Thyroid gland (tissue), 4 donors: Measurements from ENCODE around the gene SLC2A4.

Experiments
- POLR2A ChIP-seq, 2 donors: fragments of 450-650 bp; IDR thresholded peaks; one replicate each; pipeline ENCODE4 v1.6.1; 2017; ENCODE audit warnings: antibody characterized with exemption in 2 of 2, mild to moderate bottlenecking in 2 of 2, moderate library complexity in 1 of 2
- TF ChIP-seq, protein P1 (sequence below), 6 experiments: fragments of 200-600 bp in 3 of 6; fragments of 450-650 bp in 3 of 6; sonication (generic) in 3 of 6; IDR thresholded peaks; one replicate each; pipeline ENCODE4 v1.5.1; 2016 to 2019; ENCODE audit warnings: antibody characterized with exemption in 6 of 6, mild to moderate bottlenecking in 2 of 6, inconsistent platforms in 1 of 6, moderate library complexity in 1 of 6

DNA sequence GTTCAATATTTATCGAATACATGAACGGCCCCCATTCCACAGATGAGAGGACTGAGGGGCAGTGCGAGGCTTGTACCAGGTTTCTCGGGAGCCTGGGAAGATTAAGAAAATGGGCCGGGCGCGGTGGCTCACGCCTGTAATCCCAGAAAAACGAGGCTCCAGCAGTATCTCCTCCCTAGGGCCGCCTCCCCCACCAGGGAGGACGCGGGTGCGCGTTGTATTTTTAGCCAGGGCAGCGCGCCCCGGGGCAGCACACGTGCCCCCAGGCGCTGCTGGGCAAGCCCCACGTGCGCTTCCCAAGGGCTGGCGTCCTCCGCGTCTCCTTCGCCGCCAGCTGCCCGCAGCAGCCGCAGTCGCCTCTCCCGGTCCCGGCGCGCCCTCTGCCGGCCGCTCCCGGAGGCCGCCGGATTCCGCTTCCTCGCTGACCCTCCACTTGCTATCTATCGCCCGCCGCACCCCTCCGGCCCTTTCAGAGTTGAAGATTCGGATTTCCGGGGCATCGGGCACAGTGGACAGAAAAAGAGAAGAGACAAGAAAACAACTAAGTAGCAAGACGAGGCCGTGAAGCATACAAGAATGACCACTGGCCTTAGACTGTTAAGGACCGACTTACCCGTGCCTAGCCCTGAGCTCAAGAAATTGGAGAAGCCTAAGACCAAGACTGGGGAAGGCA lies 14.8 kb downstream of the SLC2A4 start:
- TF ChIP-seq, protein P1, sequence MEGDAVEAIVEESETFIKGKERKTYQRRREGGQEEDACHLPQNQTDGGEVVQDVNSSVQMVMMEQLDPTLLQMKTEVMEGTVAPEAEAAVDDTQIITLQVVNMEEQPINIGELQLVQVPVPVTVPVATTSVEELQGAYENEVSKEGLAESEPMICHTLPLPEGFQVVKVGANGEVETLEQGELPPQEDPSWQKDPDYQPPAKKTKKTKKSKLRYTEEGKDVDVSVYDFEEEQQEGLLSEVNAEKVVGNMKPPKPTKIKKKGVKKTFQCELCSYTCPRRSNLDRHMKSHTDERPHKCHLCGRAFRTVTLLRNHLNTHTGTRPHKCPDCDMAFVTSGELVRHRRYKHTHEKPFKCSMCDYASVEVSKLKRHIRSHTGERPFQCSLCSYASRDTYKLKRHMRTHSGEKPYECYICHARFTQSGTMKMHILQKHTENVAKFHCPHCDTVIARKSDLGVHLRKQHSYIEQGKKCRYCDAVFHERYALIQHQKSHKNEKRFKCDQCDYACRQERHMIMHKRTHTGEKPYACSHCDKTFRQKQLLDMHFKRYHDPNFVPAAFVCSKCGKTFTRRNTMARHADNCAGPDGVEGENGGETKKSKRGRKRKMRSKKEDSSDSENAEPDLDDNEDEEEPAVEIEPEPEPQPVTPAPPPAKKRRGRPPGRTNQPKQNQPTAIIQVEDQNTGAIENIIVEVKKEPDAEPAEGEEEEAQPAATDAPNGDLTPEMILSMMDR (IDR thresholded peaks at IDR 0.05) = peak; percentile 80 to 97 (median 93)
- no peak for TF ChIP-seq POLR2A (IDR thresholded peaks at IDR 0.05)
